Measurements from ENCODE around the gene CRYAB. TPM values are rescaled to one million over a fixed set of nuclear protein-coding genes. Genes with fewer than 3 reads are reported as not detected.

The CRYAB gene
- total RNA-seq, 1 donor from 2014 or later, result not detected

GRCh38 chr11:111925953-111926352 lies 14.4 kb upstream of the CRYAB start:
- no peak for TF ChIP-seq CTCF (IDR thresholded peaks at IDR 0.05)
- no peak for ATAC-seq (ENCODE audit: low read depth)
- POLR2A ChIA-PET, result interaction anchor here (0.9 to 2.1 kb wide), 14 partner anchors 10 to 1497 kb away, joined by 3 to 20 read pairs (median 6); partner anchors contain the start of genes ALG9, CFAP68, DLAT and PIH1D2
- H3K27ac Mint-ChIP-seq, result peak overlapping the region; percentile 90
- H3K27me3 Mint-ChIP-seq, result peaks cover 1% of the 10 kb centered on the region
- CTCF ChIA-PET, result interaction anchor here (1.1 to 1.6 kb wide), 6 partner anchors 11 to 161 kb away, joined by 3 to 12 read pairs (median 4); partner anchors contain the start of genes SDHD and TIMM8B
- H3K4me3 Mint-ChIP-seq, result peak overlapping the region; percentile 19
- H3K36me3 Mint-ChIP-seq (ENCODE audit: low read depth), result no peaks in the 10 kb centered on the region
- intact Hi-C loops (cut with micrococcal nuclease), result loop anchor here (1.0 to 10.0 kb wide), 4 partner anchors 47 to 1389 kb away; partner anchors contain the start of genes CFAP68, FDXACB1, PPP2R1B and PTS
- peaks cover 17% of the 10 kb centered on the region for H3K4me1 Mint-ChIP-seq
- no peaks in the 10 kb centered on the region for H3K9me3 Mint-ChIP-seq
- no peak for DNase-seq

- POLR2A ChIA-PET, result interaction anchor here (0.6 kb wide), 1 partner anchor 147 kb away, joined by 3 read pairs; no protein-coding TSS in a partner anchor
- peaks cover 17% of the 10 kb centered on the region for H3K4me1 Mint-ChIP-seq
- peaks cover 4% of the 10 kb centered on the region for H3K27me3 Mint-ChIP-seq
- no peak overlapping the region for H3K4me3 Mint-ChIP-seq
- DNase-seq (no peak), ATAC-seq (ENCODE audit: low read depth) (no peak)
- no peak for TF ChIP-seq CTCF (IDR thresholded peaks at IDR 0.05)
- H3K36me3 Mint-ChIP-seq (ENCODE audit: low read depth), result no peaks in the 10 kb centered on the region
- CTCF ChIA-PET, result no interaction called here
- H3K9me3 Mint-ChIP-seq, result no peaks in the 10 kb centered on the region
- intact Hi-C loops (cut with micrococcal nuclease), result loop anchor here (10.0 kb wide), 1 partner anchor 1391 kb away; the partner anchor contains the start of gene TTC12
- no peak overlapping the region for H3K27ac Mint-ChIP-seq
Measured at GRCh38 chr11:111923951-111924350, 12.4 kb upstream of the CRYAB start.

GRCh38 chr11:111923351-111923788 lies 11.8 kb upstream of the CRYAB start:
- intact Hi-C loops (cut with micrococcal nuclease), result loop anchor here (10.0 kb wide), 1 partner anchor 1391 kb away; the partner anchor contains the start of gene TTC12
- ChIA-PET CTCF (no interaction called here), POLR2A (no interaction called here)
- no peak overlapping the region for H3K27ac Mint-ChIP-seq
- H3K9me3 Mint-ChIP-seq, result no peaks in the 10 kb centered on the region
- ATAC-seq (ENCODE audit: low read depth) (no peak), DNase-seq (no peak)
- no peaks in the 10 kb centered on the region for H3K36me3 Mint-ChIP-seq (ENCODE audit: low read depth)
- H3K4me3 Mint-ChIP-seq, result no peak overlapping the region
- TF ChIP-seq CTCF (IDR thresholded peaks at IDR 0.05), result no peak
- peaks cover 4% of the 10 kb centered on the region for H3K27me3 Mint-ChIP-seq
- peaks cover 17% of the 10 kb centered on the region for H3K4me1 Mint-ChIP-seq

GRCh38 chr11:111922803-111923202 lies 11.2 kb upstream of the CRYAB start:
- CTCF ChIA-PET, result no interaction called here
- no peak overlapping the region for H3K27ac Mint-ChIP-seq
- no peaks in the 10 kb centered on the region for H3K36me3 Mint-ChIP-seq (ENCODE audit: low read depth)
- intact Hi-C loops (cut with micrococcal nuclease), result loop anchor here (10.0 kb wide), 1 partner anchor 1392 kb away; the partner anchor contains the start of gene TTC12
- ATAC-seq (ENCODE audit: low read depth) (no peak), DNase-seq (no peak)
- H3K4me1 Mint-ChIP-seq, result peaks cover 17% of the 10 kb centered on the region
- H3K4me3 Mint-ChIP-seq, result no peak overlapping the region
- POLR2A ChIA-PET, result no interaction called here
- TF ChIP-seq CTCF (IDR thresholded peaks at IDR 0.05), result no peak
- no peaks in the 10 kb centered on the region for H3K9me3 Mint-ChIP-seq
- peaks cover 9% of the 10 kb centered on the region for H3K27me3 Mint-ChIP-seq

- no peaks in the 10 kb centered on the region for H3K36me3 Mint-ChIP-seq (ENCODE audit: low read depth)
- intact Hi-C loops (cut with micrococcal nuclease), result loop anchor here (10.0 kb wide), 1 partner anchor 1393 kb away; the partner anchor contains the start of gene TTC12
- ChIA-PET CTCF (no interaction called here), POLR2A (no interaction called here)
- no peak for DNase-seq
- peaks cover 11% of the 10 kb centered on the region for H3K27me3 Mint-ChIP-seq
- no peak for ATAC-seq (ENCODE audit: low read depth)
- no peak overlapping the region for H3K27ac Mint-ChIP-seq
- no peaks in the 10 kb centered on the region for H3K9me3 Mint-ChIP-seq
- H3K4me1 Mint-ChIP-seq, result peaks cover 11% of the 10 kb centered on the region
- no peak overlapping the region for H3K4me3 Mint-ChIP-seq
- no peak for TF ChIP-seq CTCF (IDR thresholded peaks at IDR 0.05)
Measured at GRCh38 chr11:111921541-111922230, 10.1 kb upstream of the CRYAB start.

Data from activated B cell treated with CpG ODN at 0.5 μM for 24 hours (primary cell).